HG03045 (cell line): ENCODE data around the gene EPB41L4B.
"Not testable (repeated sequence)": the region's sequence is repeated elsewhere in the genome, so short reads cannot be mapped to it uniquely, and the experiment has no call there.

Experiments used
- ATAC-seq: cut with Tn5 transposase; IDR thresholded peaks from one replicate; pipeline ENCODE4 v1.9.1; 2021; ENCODE audit warnings: mild to moderate bottlenecking, moderate library complexity; ENCODE audit not compliant: unreplicated experiment

The EPB41L4B gene

GRCh38 chr9:109247228-109247627, 73.6 kb downstream of the EPB41L4B start:
- no peak for ATAC-seq

- ATAC-seq = no peak
Measured at GRCh38 chr9:109246533-109246932, 74.3 kb downstream of the EPB41L4B start.

DNA sequence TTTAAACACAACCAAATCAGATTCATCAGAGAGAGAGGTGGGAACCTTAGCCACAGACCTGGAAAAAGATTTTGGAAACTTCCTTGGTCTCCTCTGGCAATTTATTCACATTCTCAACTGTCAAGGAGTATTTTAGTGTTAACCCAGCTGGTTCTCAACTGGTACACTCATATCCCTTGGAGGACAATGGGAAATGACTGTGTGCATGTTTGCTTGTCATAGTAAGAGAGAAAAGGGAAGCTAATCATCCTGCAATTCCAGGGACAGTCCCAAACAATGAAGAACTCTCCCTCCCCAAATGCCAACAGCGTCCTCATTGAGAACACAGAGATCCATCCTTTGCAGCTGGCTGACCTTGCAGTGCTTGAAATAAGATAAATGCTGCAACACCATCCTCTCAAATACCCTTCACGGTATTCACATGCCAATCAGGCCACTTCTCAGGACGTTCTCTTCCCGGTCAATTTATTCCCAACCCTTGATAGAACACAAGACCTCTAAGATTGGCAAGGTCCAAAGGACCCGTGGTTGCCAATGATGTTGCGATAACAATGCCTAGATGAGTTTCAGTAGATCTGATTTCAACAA, 75.5 kb downstream of the EPB41L4B start:
- no peak for ATAC-seq

GRCh38 chr9:109244179-109245132, 76.4 kb downstream of the EPB41L4B start:
- ATAC-seq = peak; percentile 73

DNA sequence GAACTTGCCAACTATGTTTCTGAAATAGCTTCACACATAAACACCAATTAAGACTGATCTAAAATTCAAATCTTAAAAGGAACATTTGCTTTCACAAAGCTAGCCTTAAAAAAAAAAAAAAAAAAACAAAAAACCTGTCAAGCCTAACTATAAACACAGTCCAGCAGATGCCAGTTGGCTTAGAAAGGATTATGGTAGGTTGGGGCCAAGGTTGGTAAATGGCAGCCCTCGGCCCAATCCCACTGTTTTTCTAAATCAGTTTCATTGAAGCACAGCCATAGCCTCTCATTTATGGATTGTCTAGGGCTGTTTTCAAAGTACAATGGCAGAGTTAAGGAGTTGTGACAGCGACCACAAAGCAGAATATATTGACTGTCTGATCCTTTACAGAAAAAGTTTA, 78.1 kb downstream of the EPB41L4B start:
- ATAC-seq = no peak

GRCh38 chr9:109242014-109242413, 78.8 kb downstream of the EPB41L4B start:
- ATAC-seq = no peak

- ATAC-seq = no peak
Measured at GRCh38 chr9:109241207-109241606, 79.7 kb downstream of the EPB41L4B start.

DNA sequence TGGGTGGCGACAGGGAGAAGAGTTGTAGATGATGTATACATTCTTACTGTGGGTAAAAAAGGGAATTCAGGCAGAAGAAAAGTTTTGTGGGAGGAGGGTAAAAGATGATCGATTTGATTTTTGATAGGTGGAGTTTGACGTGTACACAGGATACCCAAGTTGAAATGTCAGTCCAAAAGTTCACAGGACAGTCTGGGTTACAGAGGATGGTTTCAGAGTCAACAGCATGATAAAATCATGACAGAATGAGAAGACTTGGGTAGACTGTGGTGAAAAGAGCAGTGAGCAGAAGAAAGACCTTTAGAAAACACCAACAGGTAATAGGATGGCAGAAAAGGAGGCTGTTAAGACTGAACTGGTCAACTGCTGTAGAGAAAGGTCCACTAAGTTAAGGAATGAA, 81.6 kb downstream of the EPB41L4B start:
- no peak for ATAC-seq

DNA sequence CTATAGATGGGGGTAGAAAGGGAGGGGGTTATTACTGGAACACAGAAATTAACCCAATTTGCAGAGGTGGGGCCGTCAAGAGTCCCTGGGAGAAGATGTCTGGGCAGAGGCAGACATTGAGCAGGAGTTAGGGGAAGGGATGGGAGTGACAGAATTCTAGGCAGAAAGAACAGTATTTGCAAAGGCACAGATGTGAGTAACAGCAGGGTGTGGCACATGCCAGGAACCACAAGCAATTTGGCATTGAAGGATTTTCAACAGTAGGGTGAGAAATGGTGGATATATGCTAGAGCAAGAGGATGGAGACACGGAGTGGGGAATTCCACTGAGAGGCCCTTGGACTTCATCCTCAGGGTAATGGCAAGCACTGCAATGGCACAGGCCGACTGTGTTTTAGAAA, 82.2 kb downstream of the EPB41L4B start:
- no peak for ATAC-seq

GRCh38 chr9:109238125-109238524, 82.7 kb downstream of the EPB41L4B start:
- no peak for ATAC-seq

DNA sequence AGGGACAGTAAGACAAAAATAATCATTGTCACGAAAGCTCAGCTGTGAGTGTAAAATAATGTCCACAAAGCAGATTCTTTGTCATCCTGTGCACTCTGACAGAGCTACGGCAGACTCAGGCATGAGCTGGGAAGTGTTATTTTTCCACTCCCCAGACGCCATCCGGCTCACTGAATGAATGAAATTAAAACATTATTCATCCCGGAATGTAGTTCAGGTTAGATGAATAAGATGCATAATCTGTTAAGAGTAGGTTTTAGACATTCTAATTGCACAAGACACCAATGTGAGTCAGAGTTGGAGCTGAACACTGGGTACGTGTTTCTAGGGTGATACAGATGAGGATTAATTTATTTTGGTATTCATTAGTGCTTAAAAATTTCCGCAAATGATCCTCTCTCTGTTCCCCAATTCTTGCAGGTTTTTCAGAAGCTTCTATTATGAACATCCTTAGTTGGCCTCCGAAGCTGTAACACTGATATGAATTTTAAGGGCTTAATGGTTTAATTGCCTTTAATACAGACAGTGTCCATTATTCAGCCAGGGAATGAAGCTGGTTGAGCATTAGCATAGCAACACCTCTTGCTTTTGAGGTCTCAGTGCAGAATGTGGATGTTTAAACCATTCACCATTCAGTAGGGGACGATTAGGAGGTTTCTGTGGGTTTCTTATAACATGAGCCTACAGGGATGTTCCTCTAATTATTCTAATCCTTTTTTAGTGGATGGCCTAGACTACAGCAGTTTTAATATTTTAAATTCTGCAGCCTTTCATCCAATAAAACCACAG, 88.2 kb downstream of the EPB41L4B start:
- no peak for ATAC-seq

DNA sequence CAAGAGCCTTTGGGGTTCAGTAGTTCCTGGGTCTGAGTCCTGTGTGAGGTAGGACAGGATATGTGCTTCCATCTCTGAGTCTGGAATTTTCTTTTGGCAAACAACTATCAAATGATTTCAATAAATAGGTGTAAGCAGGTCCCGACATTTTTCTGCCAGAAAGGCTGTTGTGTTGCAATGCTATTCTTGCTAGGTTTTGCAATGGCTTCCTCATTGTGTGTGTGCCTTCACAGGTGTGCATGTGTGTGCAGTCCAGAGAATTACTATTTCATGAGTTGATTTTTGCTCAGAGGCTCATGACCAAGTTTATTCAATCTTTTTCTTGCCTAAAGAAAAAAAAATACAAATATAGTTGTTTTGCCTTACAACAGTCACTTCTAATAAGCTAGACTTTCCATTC, 89.3 kb downstream of the EPB41L4B start:
- ATAC-seq = no peak

DNA sequence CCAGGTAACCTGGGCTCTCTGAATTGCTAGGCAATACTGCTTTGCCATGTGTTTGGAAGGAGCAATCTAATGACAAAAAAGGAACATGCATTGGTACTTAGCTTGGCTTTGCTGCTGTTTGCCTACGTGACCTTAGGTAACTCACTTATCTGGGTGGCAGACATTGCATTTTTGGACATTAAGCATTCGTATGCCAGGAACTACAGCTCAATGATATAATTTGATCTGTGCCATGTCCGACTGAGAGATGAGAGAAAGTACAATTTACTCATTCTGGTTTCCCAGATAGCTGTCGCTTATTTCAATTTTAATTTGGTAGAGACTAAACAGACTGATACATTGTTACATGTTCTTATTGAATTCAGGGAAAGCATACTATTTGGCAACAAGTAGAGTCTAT, 90.6 kb downstream of the EPB41L4B start:
- ATAC-seq = no peak

- no peak for ATAC-seq
Measured at GRCh38 chr9:109229682-109230081, 91.2 kb downstream of the EPB41L4B start.

- ATAC-seq = no peak
Measured at GRCh38 chr9:109228093-109228642, 92.7 kb downstream of the EPB41L4B start.

DNA sequence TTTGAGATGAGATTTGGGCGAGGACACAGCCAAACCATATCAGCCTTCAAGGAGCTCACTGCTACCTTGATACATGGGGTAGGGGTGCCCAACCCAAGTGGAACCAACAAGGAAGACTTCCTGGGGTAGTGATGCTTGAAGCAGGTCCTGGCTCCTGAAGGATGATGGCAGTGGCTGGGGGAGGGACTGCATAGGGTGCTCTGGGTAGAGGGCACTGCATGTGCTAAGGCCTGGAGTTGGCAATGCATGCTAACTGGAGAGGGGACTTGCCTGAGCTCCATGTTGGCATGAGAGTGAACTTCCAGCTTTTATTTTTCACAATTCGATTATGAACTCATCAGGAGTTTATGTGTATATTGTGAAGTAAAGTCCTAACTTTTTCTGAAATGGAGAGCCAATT, 95.2 kb downstream of the EPB41L4B start:
- no peak for ATAC-seq

DNA sequence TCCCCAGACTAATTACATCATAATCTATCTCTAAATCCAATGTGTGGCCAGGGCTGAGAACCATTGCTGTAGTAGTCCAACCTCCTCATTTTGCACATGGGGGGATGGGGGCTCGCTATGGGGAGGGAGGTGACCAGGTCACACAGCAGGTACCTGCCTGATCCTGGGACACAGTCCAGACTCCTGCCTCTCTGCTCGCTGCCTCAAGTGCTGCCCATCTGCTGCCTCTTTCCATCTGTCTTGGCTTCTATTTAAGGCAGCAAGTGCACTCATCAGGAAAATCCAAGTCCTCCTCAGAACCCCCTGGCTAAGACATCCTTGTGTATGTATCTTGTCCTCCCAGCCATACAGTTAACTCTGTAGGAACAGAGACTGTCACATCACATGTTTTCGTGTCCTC, 96.1 kb downstream of the EPB41L4B start:
- ATAC-seq = no peak

DNA sequence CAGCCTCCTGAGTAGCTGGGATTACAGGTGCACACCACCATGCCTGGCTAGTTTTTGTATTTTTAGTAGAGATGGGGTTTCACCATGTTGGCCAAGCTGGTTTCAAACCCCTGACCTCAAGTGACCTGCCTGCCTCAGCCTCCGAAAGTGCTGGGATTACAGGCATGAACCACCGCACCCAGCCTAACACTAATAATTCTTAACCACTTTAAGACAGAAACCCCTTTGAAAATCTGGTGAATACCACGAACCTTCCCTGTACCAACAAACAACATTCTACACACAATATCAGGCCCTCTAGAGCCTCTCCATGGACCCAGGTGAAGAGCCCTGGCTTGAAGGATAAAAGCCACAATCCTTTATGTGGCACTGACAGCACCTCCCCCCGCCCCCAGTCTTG, 102.6 kb downstream of the EPB41L4B start:
- not testable (repeated sequence) for ATAC-seq

DNA sequence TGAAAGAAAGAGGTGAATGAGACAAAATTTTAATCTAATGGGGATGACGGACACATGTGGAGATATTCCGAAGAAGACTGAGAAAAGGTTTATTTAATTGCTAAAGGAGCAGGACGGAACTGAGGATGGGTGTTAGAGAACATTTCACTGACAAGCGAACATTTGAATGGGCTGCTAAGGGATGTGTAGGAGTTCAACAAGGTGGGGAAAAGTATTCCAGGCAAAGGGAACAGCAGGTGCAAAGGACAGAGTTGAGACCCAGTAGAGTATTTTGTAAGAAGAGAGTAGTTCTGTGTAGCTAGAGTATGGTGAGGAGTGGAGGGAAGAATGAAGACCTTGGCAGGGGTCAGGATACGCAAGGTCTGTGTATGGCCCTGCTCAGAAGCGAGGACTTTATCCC, 106.4 kb downstream of the EPB41L4B start:
- no peak for ATAC-seq

- ATAC-seq = no peak
Measured at GRCh38 chr9:109213285-109214121, 107.4 kb downstream of the EPB41L4B start.
